ENCODE measurements around the gene COL4A5. TPM values are rescaled to one million over a fixed set of nuclear protein-coding genes. Genes with fewer than 3 reads are reported as not detected.

Gene COL4A5
- total RNA-seq, 1 experiment from 2014 or later, result 51.3 TPM

GRCh38 chrX:108701633-108702032 lies 262.0 kb downstream of the COL4A5 start:
- peaks cover 0 to 2% of the 10 kb centered on the region in 2 experiments; a peak in 1 of 4 replicates for H3K4me1 Mint-ChIP-seq
- Histone ChIP-seq H4K91ac (ENCODE audit: insufficient read length, low read depth, low read length) (no peak overlapping the region), H2BK15ac (ENCODE audit: low read depth, low read length) (no peak overlapping the region), H4K5ac (ENCODE audit: insufficient read length, low read depth, low read length) (no peak overlapping the region), H3K56ac (ENCODE audit: insufficient read length, low read depth, low read length) (no peak overlapping the region), H4K8ac (replicated peaks; ENCODE audit: insufficient read length, low read depth, low read length) (no peak overlapping the region), H3K27me3 (ENCODE audit: insufficient read depth, low read length) (no peaks in the 10 kb centered on the region), H3K9ac (ENCODE audit: extremely low read depth, insufficient read length, low read length) (no peak overlapping the region), H2AK5ac (ENCODE audit: insufficient read length, low read length) (no peak overlapping the region), H2BK120ac (ENCODE audit: low read depth, low read length, poor library complexity, severe bottlenecking) (no peak overlapping the region), H3K23me2 (ENCODE audit: insufficient read length, low read depth, low read length, poor library complexity, severe bottlenecking) (no peaks in the 10 kb centered on the region), H3K14ac (ENCODE audit: insufficient read depth, low read length) (no peak overlapping the region), H3K18ac (ENCODE audit: insufficient read length, low read depth, low read length) (no peak overlapping the region), H3K23ac (ENCODE audit: insufficient read length, low read depth, low read length) (no peak overlapping the region), H3K79me2 (ENCODE audit: insufficient read depth, low read length) (no peaks in the 10 kb centered on the region), H2BK12ac (ENCODE audit: insufficient read length, low read depth, low read length) (no peak overlapping the region), H3K9me3 (ENCODE audit: control insufficient read depth, low read depth, low read length) (no peaks in the 10 kb centered on the region), H2BK5ac (ENCODE audit: insufficient read length, low read length) (no peak overlapping the region), H3K4ac (ENCODE audit: low read depth, low read length) (no peak overlapping the region), H3K4me2 (ENCODE audit: insufficient read depth, insufficient read length, low read length) (no peak overlapping the region), H3T11ph (ENCODE audit: low read length) (no peak overlapping the region), H3K79me1 (ENCODE audit: insufficient read depth, low read depth, low read length, poor library complexity, severe bottlenecking) (no peaks in the 10 kb centered on the region), H4K20me1 (ENCODE audit: control insufficient read depth, insufficient read depth, insufficient read length) (no peaks in the 10 kb centered on the region), H2BK20ac (ENCODE audit: low read depth, low read length, poor library complexity, severe bottlenecking) (no peak overlapping the region), H3K4me1 (ENCODE audit: insufficient read depth, low read length) (no peaks in the 10 kb centered on the region), H3K27ac (ENCODE audit: insufficient read length, low read depth, low read length) (no peak overlapping the region), H2AFZ (ENCODE audit: low read length) (no peak overlapping the region)
- H3K4me3 Mint-ChIP-seq, result no peak overlapping the region
- DNase-seq, result no peak
- H3K27ac Mint-ChIP-seq, result no peak overlapping the region
- H3K9me3 Mint-ChIP-seq, result no peaks in the 10 kb centered on the region
- no CpG with 5 or more reads among the region's 2 CpGs for WGBS (ENCODE audit: extremely low coverage, insufficient read length, low lambda C conversion rate)
- no peaks in the 10 kb centered on the region; the same call in 1 of the 2 replicates for H3K27me3 Mint-ChIP-seq (ENCODE audit: low read depth)
- no peaks in the 10 kb centered on the region for H3K36me3 Mint-ChIP-seq (ENCODE audit: insufficient read depth in 1 of 3, low read depth in 3 of 3)
- TF ChIP-seq, protein P1, sequence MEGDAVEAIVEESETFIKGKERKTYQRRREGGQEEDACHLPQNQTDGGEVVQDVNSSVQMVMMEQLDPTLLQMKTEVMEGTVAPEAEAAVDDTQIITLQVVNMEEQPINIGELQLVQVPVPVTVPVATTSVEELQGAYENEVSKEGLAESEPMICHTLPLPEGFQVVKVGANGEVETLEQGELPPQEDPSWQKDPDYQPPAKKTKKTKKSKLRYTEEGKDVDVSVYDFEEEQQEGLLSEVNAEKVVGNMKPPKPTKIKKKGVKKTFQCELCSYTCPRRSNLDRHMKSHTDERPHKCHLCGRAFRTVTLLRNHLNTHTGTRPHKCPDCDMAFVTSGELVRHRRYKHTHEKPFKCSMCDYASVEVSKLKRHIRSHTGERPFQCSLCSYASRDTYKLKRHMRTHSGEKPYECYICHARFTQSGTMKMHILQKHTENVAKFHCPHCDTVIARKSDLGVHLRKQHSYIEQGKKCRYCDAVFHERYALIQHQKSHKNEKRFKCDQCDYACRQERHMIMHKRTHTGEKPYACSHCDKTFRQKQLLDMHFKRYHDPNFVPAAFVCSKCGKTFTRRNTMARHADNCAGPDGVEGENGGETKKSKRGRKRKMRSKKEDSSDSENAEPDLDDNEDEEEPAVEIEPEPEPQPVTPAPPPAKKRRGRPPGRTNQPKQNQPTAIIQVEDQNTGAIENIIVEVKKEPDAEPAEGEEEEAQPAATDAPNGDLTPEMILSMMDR (conservative IDR thresholded peaks at IDR 0.05), result no peak

All from H9 (cell line).